Neural cell (in vitro differentiated cells): ENCODE measurements around the gene RPA4. TPM values are rescaled to one million over a fixed set of nuclear protein-coding genes. Genes with fewer than 3 reads are reported as not detected.

Source experiments
- H2AFZ ChIP-seq: fragments of 200-600, 300-800 bp; sonication (generic), shearing (Covaris generic); 2 replicates; pipeline ENCODE4 v1.6.0; 2014; ENCODE audit warnings: low read depth, mild to moderate bottlenecking, antibody characterized with exemption, low read length, moderate library complexity
- H3F3A ChIP-seq: fragments of 200-600 bp; shearing (Covaris generic); 2 replicates; pipeline ENCODE4 v1.6.1; 2016; ENCODE audit warnings: mild to moderate bottlenecking, moderate library complexity, mixed read lengths, antibody characterized with exemption, low read length; ENCODE audit not compliant: insufficient read depth, poor library complexity, severe bottlenecking
- H3K27ac ChIP-seq: fragments of 200-600, 300-800 bp; sonication (generic), shearing (Covaris generic); 2 replicates; pipeline ENCODE4 v1.5.1; 2014; ENCODE audit warnings: mild to moderate bottlenecking, low read length, moderate library complexity
- H3K27me3 ChIP-seq: fragments of 300-800, 200-600 bp; sonication (generic), shearing (Covaris generic); 2 replicates; pipeline ENCODE4 v1.6.0; 2014; ENCODE audit warnings: mild to moderate bottlenecking, low read depth, low read length, moderate library complexity; ENCODE audit not compliant: insufficient read depth
- H3K36me3 ChIP-seq: fragments of 300-800, 200-600 bp; sonication (generic), shearing (Covaris generic); 2 replicates; pipeline ENCODE4 v1.5.1; 2014; ENCODE audit warnings: mild to moderate bottlenecking, antibody characterized with exemption, low read length, moderate library complexity; ENCODE audit not compliant: insufficient read depth
- H3K4me2 ChIP-seq: fragments of 300-800, 200-600 bp; sonication (generic), shearing (Covaris generic); 2 replicates; pipeline ENCODE4 v1.6.0; 2014; ENCODE audit warnings: mild to moderate bottlenecking, low read length
- H3K4me3 ChIP-seq: fragments of 300-800, 200-600 bp; sonication (generic), shearing (Covaris generic); 2 replicates; pipeline ENCODE4 v1.5.1; 2014; ENCODE audit warnings: mild to moderate bottlenecking, low read length, moderate library complexity
- H3K79me2 ChIP-seq: fragments of 200-600 bp; shearing (Covaris generic); replicated peaks from 2 replicates; pipeline ENCODE4 v1.6.0; 2014; ENCODE audit warnings: mild to moderate bottlenecking, low read length, moderate library complexity; ENCODE audit not compliant: insufficient read depth
- H3K9ac ChIP-seq: fragments of 300-800, 200-600 bp; sonication (generic), shearing (Covaris generic); 2 replicates; pipeline ENCODE4 v1.6.1; 2016; ENCODE audit warnings: mild to moderate bottlenecking, low read length, mixed read lengths
- H3K9me2 ChIP-seq: fragments of 200-600 bp; shearing (Covaris generic); 2 replicates; pipeline ENCODE4 v1.6.1; 2016; ENCODE audit warnings: mild to moderate bottlenecking, low read length, mixed read lengths; ENCODE audit not compliant: insufficient read depth
- H3K9me3 ChIP-seq: fragments of 200-600, 300-800 bp; sonication (generic), shearing (Covaris generic); 2 replicates; pipeline ENCODE4 v1.6.1; 2016; ENCODE audit warnings: mild to moderate bottlenecking, mixed run types, low read length, moderate library complexity, mixed read lengths
- H4K20me1 ChIP-seq: fragments of 200-600 bp; shearing (Covaris generic); 2 replicates; pipeline ENCODE4 v1.6.1; 2016; ENCODE audit warnings: mild to moderate bottlenecking, mixed run types; ENCODE audit not compliant: insufficient read depth
- CTCF ChIP-seq: fragments of 450-650 bp; IDR thresholded peaks from 2 replicates; pipeline ENCODE4 v1.5.1; 2014; ENCODE audit warnings: antibody characterized with exemption, mild to moderate bottlenecking, moderate library complexity; ENCODE audit not compliant: poor library complexity, severe bottlenecking
- EP300 ChIP-seq: fragments of 450-650 bp; conservative IDR thresholded peaks from 2 replicates; pipeline ENCODE4 v1.6.1; 2014; ENCODE audit warnings: antibody characterized with exemption, mild to moderate bottlenecking, moderate library complexity; ENCODE audit not compliant: poor library complexity, severe bottlenecking
- EZH2 ChIP-seq: fragments of 200-600, 300-800 bp; shearing (Covaris generic), sonication (generic); IDR thresholded peaks from 2 replicates; pipeline ENCODE4 v1.6.1; 2014; ENCODE audit warnings: antibody characterized with exemption, low read length, borderline replicate concordance, mild to moderate bottlenecking; ENCODE audit not compliant: insufficient read depth, poor library complexity, severe bottlenecking
- MXI1 ChIP-seq: fragments of 450-650 bp; conservative IDR thresholded peaks from 2 replicates; pipeline ENCODE4 v1.6.1; 2014; ENCODE audit warnings: antibody characterized with exemption, mild to moderate bottlenecking; ENCODE audit not compliant: poor library complexity, severe bottlenecking
- POLR2AphosphoS5 ChIP-seq: IDR thresholded peaks from 2 replicates; pipeline ENCODE4 v1.6.1; 2012
- RAD21 ChIP-seq: fragments of 450-650 bp; conservative IDR thresholded peaks from 2 replicates; pipeline ENCODE4 v1.6.1; 2014; ENCODE audit warnings: antibody characterized with exemption, mild to moderate bottlenecking, moderate library complexity
- REST ChIP-seq: IDR thresholded peaks from 2 replicates; pipeline ENCODE4 v1.6.1; 2012; ENCODE audit warnings: borderline replicate concordance
- SMC3 ChIP-seq: fragments of 450-650 bp; conservative IDR thresholded peaks from 2 replicates; pipeline ENCODE4 v1.6.1; 2014; ENCODE audit warnings: antibody characterized with exemption, mild to moderate bottlenecking, moderate library complexity; ENCODE audit not compliant: poor library complexity
- TAF1 ChIP-seq: IDR thresholded peaks from 2 replicates; pipeline ENCODE4 v1.6.1; 2012; ENCODE audit warnings: low read depth
- polyA plus RNA-seq: library from polyadenylated mRNA; depleted of rRNA; stranded (reverse); fragments of >200 nt; gene quantifications from 2 replicates; pipeline ENCODE4 v1.2.3, GENCODE V29; 2014

The RPA4 gene
- polyA plus RNA-seq, 1 donor from 2014 or later, result not detected

- Histone ChIP-seq H3K9me2 (no peaks in the 10 kb centered on the region), H3K36me3 (no peaks in the 10 kb centered on the region), H3K9ac (no peak overlapping the region), H3K4me3 (no peak overlapping the region), H3K9me3 (no peaks in the 10 kb centered on the region), H3K79me2 (no peaks in the 10 kb centered on the region), H3K27me3 (no peaks in the 10 kb centered on the region), H3F3A (no peaks in the 10 kb centered on the region), H3K4me2 (no peak overlapping the region), H4K20me1 (no peaks in the 10 kb centered on the region), H3K27ac (no peak overlapping the region), H2AFZ (no peak overlapping the region)
- TF ChIP-seq TAF1 (no peak), MXI1 (no peak), POLR2AphosphoS5 (no peak), CTCF (no peak), SMC3 (no peak), REST (no peak), EP300 (no peak), EZH2 (no peak), RAD21 (no peak)
These were observed 22.5 kb upstream of the RPA4 start for GRCh38 chrX:96861218-96861617.

GRCh38 chrX:96861661-96862060 lies 22.0 kb upstream of the RPA4 start:
- Histone ChIP-seq H3K4me3 (no peak overlapping the region), H3K9me3 (no peaks in the 10 kb centered on the region)
- TF ChIP-seq POLR2AphosphoS5 (no peak), CTCF (no peak), SMC3 (no peak), EZH2 (no peak), TAF1 (no peak), RAD21 (no peak)

More at GRCh38 chrX:96861661-96862060, 22.0 kb upstream of the RPA4 start:
- Histone ChIP-seq H3K36me3 (no peaks in the 10 kb centered on the region), H3F3A (no peaks in the 10 kb centered on the region), H3K9ac (no peak overlapping the region), H3K79me2 (no peaks in the 10 kb centered on the region), H3K9me2 (no peaks in the 10 kb centered on the region), H4K20me1 (no peaks in the 10 kb centered on the region), H3K4me2 (no peak overlapping the region), H3K27ac (no peak overlapping the region), H3K27me3 (no peaks in the 10 kb centered on the region), H2AFZ (no peak overlapping the region)
